ENCODE measurements around the gene LAIR1. TPM values are rescaled to one million over a fixed set of nuclear protein-coding genes. Genes with fewer than 3 reads are reported as not detected.
A peak's percentile ranks its signal among the peaks of the same experiment; 100 is the strongest.

Gene LAIR1
- total and polyA plus RNA-seq, 11 donors, result 2.9 to 102 (median 5.3) TPM

GRCh38 chr19:54341295-54341694, 23.4 kb downstream of the LAIR1 start:
- TF ChIP-seq POLR2A (IDR thresholded peaks at IDR 0.05), result no peak
- TF ChIP-seq CTCF (IDR thresholded peaks at IDR 0.05), result no peak
- Histone ChIP-seq H3K9me3 (no peaks in the 10 kb centered on the region), H3K36me3 (no peaks in the 10 kb centered on the region), H3K27ac (no peak overlapping the region), H3K4me3 (no peak overlapping the region), H3K27me3 (peaks cover 0 to 7% (median 0%) of the 10 kb centered on the region in 9 donors), H3K4me1 (peaks cover 0 to 37% (median 0%) of the 10 kb centered on the region in 12 donors)
- intact Hi-C loops (cut with DNase I), result no loop called here
- DNase-seq (no peak), ATAC-seq (no peak)
- 66 to 70% (median 68%) methylated on average over 8 of the region's 8 CpGs for WGBS, 4 donors

- intact Hi-C loops (cut with DNase I), result no loop called here
Observed at GRCh38 chr19:54339646-54340358, 24.9 kb downstream of the LAIR1 start.

GRCh38 chr19:54338521-54338920, 26.2 kb downstream of the LAIR1 start:
- no peaks in the 10 kb centered on the region for H3K36me3 ChIP-seq
- no peak for TF ChIP-seq CTCF (IDR thresholded peaks at IDR 0.05)
- no peak for TF ChIP-seq POLR2A (IDR thresholded peaks at IDR 0.05)
- peaks cover 0 to 3% (median 0%) of the 10 kb centered on the region in 9 donors for H3K27me3 ChIP-seq
- H3K4me3 ChIP-seq, result no peak overlapping the region
- intact Hi-C loops (cut with DNase I), result no loop called here
- H3K27ac ChIP-seq, result no peak overlapping the region
- no peak for DNase-seq
- no peaks in the 10 kb centered on the region for H3K9me3 ChIP-seq
- 75 to 93% (median 83%) methylated on average over 2 to 6 of the region's 6 CpGs for WGBS, 4 donors
- H3K4me1 ChIP-seq, result peaks cover 0 to 19% (median 0%) of the 10 kb centered on the region in 12 donors
- no peak for ATAC-seq

More at GRCh38 chr19:54339646-54340358, 24.9 kb downstream of the LAIR1 start:
- no peak for TF ChIP-seq POLR2A (IDR thresholded peaks at IDR 0.05)
- no peak for TF ChIP-seq CTCF (IDR thresholded peaks at IDR 0.05)
- no peaks in the 10 kb centered on the region for H3K36me3 ChIP-seq
- DNase-seq (peak in 1 of 5 donors; percentile 49), ATAC-seq (peak in 1 of 4 donors; percentile 41)
- no peak overlapping the region for H3K27ac ChIP-seq
- H3K4me3 ChIP-seq, result no peak overlapping the region
- 52 to 61% (median 53%) methylated on average over 9 of the region's 9 CpGs for WGBS, 4 donors
- H3K27me3 ChIP-seq, result peaks cover 0 to 3% (median 0%) of the 10 kb centered on the region in 9 donors
- no peaks in the 10 kb centered on the region for H3K9me3 ChIP-seq
- H3K4me1 ChIP-seq, result peaks cover 0 to 25% (median 0%) of the 10 kb centered on the region in 12 donors

GRCh38 chr19:54337858-54338230, 26.9 kb downstream of the LAIR1 start:
- Histone ChIP-seq H3K36me3 (no peaks in the 10 kb centered on the region), H3K4me3 (no peak overlapping the region), H3K27ac (no peak overlapping the region), H3K27me3 (peaks cover 0 to 3% (median 0%) of the 10 kb centered on the region in 9 donors), H3K4me1 (peaks cover 0 to 19% (median 0%) of the 10 kb centered on the region in 12 donors), H3K9me3 (no peaks in the 10 kb centered on the region)
- intact Hi-C loops (cut with DNase I), result no loop called here
- ATAC-seq (no peak), DNase-seq (no peak)
- TF ChIP-seq POLR2A (IDR thresholded peaks at IDR 0.05) (no peak), CTCF (IDR thresholded peaks at IDR 0.05) (no peak)
- 67 to 74% (median 70%) methylated on average over 5 to 9 of the region's 9 CpGs for WGBS, 4 donors
